Middle frontal gyrus (tissue), 1 donor: ENCODE data around the gene USP47.
"Not testable (repeated sequence)": the region's sequence is repeated elsewhere in the genome, so short reads cannot be mapped to it uniquely, and the experiment has no call there.

Source experiments
- DNase-seq: peaks from one replicate; pipeline ENCODE4 v3.0.0-alpha.2; 2015; ENCODE audit warnings: low spot score; ENCODE audit errors: extremely low spot score

USP47 gene

GRCh38 chr11:11821899-11822298 is 19.9 kb upstream of the USP47 start:
- no peak for DNase-seq

- no peak for DNase-seq
Measured at GRCh38 chr11:11822946-11823345, 18.8 kb upstream of the USP47 start.

- DNase-seq, result no peak
Measured at GRCh38 chr11:11826260-11826659, 15.5 kb upstream of the USP47 start.

- no peak for DNase-seq
Measured at GRCh38 chr11:11827272-11827671, 14.5 kb upstream of the USP47 start.

GRCh38 chr11:11831406-11831805 is 10.4 kb upstream of the USP47 start:
- not testable (repeated sequence) for DNase-seq

GRCh38 chr11:11836676-11837231 is 5.0 kb upstream of the USP47 start:
- no peak for DNase-seq

GRCh38 chr11:11839718-11840117 is 2.1 kb upstream of the USP47 start:
- DNase-seq, result no peak

GRCh38 chr11:11841116-11841722 is 553 bp upstream of the USP47 start:
- no peak for DNase-seq

GRCh38 chr11:11842421-11843008 is 743 bp downstream of the USP47 start:
- DNase-seq, result no peak

GRCh38 chr11:11843211-11843621 is 1.4 kb downstream of the USP47 start:
- DNase-seq, result no peak

- no peak for DNase-seq
Measured at GRCh38 chr11:11843642-11844041, 1.9 kb downstream of the USP47 start.

- DNase-seq, result no peak
Measured at GRCh38 chr11:11844272-11844671, 2.5 kb downstream of the USP47 start.

GRCh38 chr11:11845071-11845470 is 3.3 kb downstream of the USP47 start:
- DNase-seq, result no peak

- no peak for DNase-seq
Measured at GRCh38 chr11:11845551-11845950, 3.8 kb downstream of the USP47 start.

GRCh38 chr11:11847082-11847481 is 5.3 kb downstream of the USP47 start:
- no peak for DNase-seq

GRCh38 chr11:11848891-11849746 is 7.3 kb downstream of the USP47 start:
- no peak for DNase-seq

GRCh38 chr11:11850668-11851067 is 8.9 kb downstream of the USP47 start:
- no peak for DNase-seq

GRCh38 chr11:11856638-11857037 is 14.9 kb downstream of the USP47 start:
- no peak for DNase-seq

GRCh38 chr11:11857769-11858168 is 16.0 kb downstream of the USP47 start:
- DNase-seq, result no peak

- no peak for DNase-seq
Measured at GRCh38 chr11:11858676-11859075, 16.9 kb downstream of the USP47 start.

- DNase-seq, result no peak
Measured at GRCh38 chr11:11860103-11860979, 18.6 kb downstream of the USP47 start.
